ENCODE measurements around the gene CCDC51.

Gene CCDC51

DNA sequence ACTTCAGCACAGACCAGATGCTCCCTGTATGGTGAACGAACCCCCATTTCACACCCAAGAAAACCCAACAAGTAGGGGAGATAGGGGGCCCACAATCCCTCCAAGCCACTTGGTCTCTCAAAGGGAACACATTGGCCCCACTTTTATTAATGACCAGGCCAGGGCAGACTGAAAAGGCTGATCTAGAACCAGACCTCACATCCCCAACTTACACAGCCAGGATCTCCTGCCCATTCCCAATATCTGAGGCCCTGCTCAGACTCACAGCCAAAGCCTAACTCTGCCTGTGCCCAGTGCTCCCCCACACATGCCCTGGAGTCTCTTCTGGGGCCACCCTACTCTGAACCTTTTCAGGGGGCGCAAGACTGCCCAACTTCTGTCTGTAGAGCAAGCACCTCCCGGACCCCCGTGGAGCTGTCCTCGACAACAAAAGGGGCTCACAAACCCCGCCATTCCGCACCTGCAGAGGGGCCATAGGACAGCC, 11.8 kb downstream of the CCDC51 start:
- in situ Hi-C loops (cut with HindIII; ENCODE audit: low pct_unique_long_range_greater_than_20kb, low sequenced_read_pairs): no loop called here
- no peak for TF ChIP-seq JUND (IDR thresholded peaks at IDR 0.05; ENCODE audit: low read depth)

GRCh38 chr3:48427630-48427962, 12.3 kb downstream of the CCDC51 start:
- DNase-seq (ENCODE audit: low read depth in 1 of 2, low spot score in 1 of 2): no peak
- in situ Hi-C loops (cut with HindIII; ENCODE audit: low pct_unique_long_range_greater_than_20kb, low sequenced_read_pairs): no loop called here
- no peak for TF ChIP-seq JUND (IDR thresholded peaks at IDR 0.05; ENCODE audit: low read depth)

More for the DNA sequence above, 11.8 kb downstream of the CCDC51 start:
- DNase-seq (ENCODE audit: low read depth in 1 of 2, low spot score in 1 of 2): no peak

GRCh38 chr3:48426944-48427629, 12.8 kb downstream of the CCDC51 start:
- in situ Hi-C loops (cut with HindIII; ENCODE audit: low pct_unique_long_range_greater_than_20kb, low sequenced_read_pairs): no loop called here
- TF ChIP-seq JUND (IDR thresholded peaks at IDR 0.05; ENCODE audit: low read depth): no peak
- DNase-seq (ENCODE audit: low read depth in 1 of 2, low spot score in 1 of 2): no peak

GRCh38 chr3:48426401-48426909, 13.5 kb downstream of the CCDC51 start:
- no peak for DNase-seq (ENCODE audit: low read depth in 1 of 2, low spot score in 1 of 2)
- in situ Hi-C loops (cut with HindIII; ENCODE audit: low pct_unique_long_range_greater_than_20kb, low sequenced_read_pairs): no loop called here
- TF ChIP-seq JUND (IDR thresholded peaks at IDR 0.05; ENCODE audit: low read depth): no peak

DNA sequence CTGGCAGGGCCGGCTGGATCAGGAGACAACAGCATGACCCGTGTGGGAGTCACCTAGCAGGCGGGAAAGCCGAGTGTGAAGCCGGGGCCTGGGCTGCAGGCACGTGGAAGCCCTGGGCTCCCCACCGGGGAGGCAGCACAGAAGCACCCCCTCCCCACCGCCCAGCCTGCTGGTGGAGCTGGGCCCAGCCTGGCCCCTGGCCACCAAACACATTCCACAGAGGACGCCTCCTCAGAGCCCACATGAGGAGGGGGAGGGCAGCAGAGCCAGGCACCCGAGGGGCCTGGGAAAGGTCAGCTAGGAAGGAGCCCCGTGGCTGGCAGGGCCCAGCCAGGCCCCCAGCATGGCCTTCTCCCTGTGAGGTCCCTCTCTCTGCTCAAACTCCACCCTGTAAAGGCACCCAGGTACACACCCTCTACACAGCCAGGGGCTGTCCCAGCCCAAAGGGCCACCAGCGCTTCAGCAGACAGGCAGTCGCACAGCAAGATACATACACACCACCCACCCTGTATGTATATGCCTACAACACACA, 14.6 kb downstream of the CCDC51 start:
- no peak for TF ChIP-seq JUND (IDR thresholded peaks at IDR 0.05; ENCODE audit: low read depth)
- DNase-seq (ENCODE audit: low read depth in 1 of 2, low spot score in 1 of 2): peak in 1 of 2 experiments; percentile 26
- in situ Hi-C loops (cut with HindIII; ENCODE audit: low pct_unique_long_range_greater_than_20kb, low sequenced_read_pairs): no loop called here

DNA sequence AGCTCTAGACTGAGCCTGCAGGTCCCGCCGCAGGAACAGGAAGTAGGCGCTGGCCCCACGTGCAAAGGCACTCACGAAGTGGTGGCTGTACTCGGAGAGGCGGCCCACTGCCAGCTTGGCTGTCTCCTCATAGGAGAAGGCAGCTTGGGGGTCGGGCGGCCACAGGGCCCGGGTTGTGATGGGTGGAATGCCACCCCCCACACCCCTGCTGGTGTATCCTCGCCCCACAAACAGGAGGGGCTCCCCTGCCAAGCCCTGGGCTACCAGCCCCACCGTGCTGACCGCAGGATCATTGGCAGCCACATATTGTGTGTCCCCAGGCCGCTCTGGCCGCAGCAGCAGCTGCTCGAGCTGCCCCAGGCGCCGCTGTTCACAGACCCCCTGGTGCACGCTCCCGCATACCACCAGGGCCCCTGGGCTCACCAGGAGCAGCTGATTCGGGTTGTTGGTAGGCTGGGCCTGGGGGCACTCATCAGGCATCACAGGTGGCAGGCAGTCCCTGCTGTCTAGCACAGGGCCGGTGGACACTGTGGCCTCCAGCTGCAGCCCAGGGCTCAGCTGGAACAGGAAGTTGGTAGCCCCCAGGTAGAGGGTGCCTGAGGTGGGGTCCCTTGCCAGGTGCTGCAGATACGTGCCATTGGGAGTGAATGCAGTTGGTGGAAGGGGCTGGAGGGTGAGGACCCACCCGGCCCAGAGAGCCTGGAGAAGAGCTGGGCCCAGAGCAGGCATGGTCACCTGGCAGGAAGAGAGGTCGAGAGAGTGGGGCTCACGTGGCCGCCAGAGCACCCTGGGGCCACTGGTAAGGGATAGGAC, 15.8 kb downstream of the CCDC51 start:
- in situ Hi-C loops (cut with HindIII; ENCODE audit: low pct_unique_long_range_greater_than_20kb, low sequenced_read_pairs): no loop called here
- no peak for TF ChIP-seq JUND (IDR thresholded peaks at IDR 0.05; ENCODE audit: low read depth)
- DNase-seq (ENCODE audit: low read depth in 1 of 2, low spot score in 1 of 2): no peak

GRCh38 chr3:48423241-48423882, 16.6 kb downstream of the CCDC51 start:
- in situ Hi-C loops (cut with HindIII; ENCODE audit: low pct_unique_long_range_greater_than_20kb, low sequenced_read_pairs): no loop called here

DNA sequence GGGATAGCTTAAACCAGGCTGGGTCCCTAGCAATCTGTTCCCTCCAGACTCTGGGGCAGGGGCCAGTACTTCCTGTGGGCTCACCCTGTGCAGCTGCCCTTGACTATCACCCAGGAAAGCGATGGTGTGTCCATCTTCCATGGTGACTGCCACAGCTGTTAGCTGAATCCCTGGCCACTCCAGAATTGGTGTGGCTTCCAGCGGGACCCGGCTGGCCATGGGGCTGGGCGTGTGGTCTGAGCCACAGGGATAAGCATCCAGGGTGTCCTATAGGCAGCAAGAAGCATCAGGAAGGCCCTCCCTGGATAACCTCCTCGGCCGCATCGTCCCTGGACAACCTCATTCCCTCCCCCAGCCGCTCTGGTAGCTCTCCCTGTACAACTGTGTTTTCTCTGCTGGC, 17.2 kb downstream of the CCDC51 start:
- TF ChIP-seq JUND (IDR thresholded peaks at IDR 0.05; ENCODE audit: low read depth): no peak
- in situ Hi-C loops (cut with HindIII; ENCODE audit: low pct_unique_long_range_greater_than_20kb, low sequenced_read_pairs): no loop called here
- no peak for DNase-seq (ENCODE audit: low read depth in 1 of 2, low spot score in 1 of 2)

More at GRCh38 chr3:48423241-48423882, 16.6 kb downstream of the CCDC51 start:
- TF ChIP-seq JUND (IDR thresholded peaks at IDR 0.05; ENCODE audit: low read depth): no peak
- DNase-seq (ENCODE audit: low read depth in 1 of 2, low spot score in 1 of 2): no peak

DNA sequence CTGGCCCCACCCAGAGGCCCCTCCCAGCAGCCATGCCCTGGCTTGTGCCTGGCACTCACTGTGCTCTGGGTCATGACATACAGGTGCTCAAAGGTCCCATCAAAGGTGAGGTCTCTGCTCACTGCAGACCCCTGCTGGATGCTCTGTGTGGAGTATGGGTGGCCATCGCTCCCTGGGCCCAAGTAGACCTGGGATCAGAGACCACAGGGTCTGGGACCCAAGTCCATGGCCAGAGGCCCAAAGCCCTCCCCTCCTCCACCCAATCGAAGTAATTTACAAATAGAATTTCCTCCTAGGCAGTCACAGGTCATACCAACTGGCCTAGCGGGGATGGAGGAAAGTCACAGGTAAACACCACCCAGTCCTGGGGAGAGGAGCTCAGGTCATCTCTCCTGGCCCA, 17.6 kb downstream of the CCDC51 start:
- in situ Hi-C loops (cut with HindIII; ENCODE audit: low pct_unique_long_range_greater_than_20kb, low sequenced_read_pairs): no loop called here
- TF ChIP-seq JUND (IDR thresholded peaks at IDR 0.05; ENCODE audit: low read depth): no peak
- DNase-seq (ENCODE audit: low read depth in 1 of 2, low spot score in 1 of 2): no peak

GRCh38 chr3:48420561-48420960, 19.4 kb downstream of the CCDC51 start:
- no peak for TF ChIP-seq JUND (IDR thresholded peaks at IDR 0.05; ENCODE audit: low read depth)
- in situ Hi-C loops (cut with HindIII; ENCODE audit: low pct_unique_long_range_greater_than_20kb, low sequenced_read_pairs): no loop called here
- no peak for DNase-seq (ENCODE audit: low read depth in 1 of 2, low spot score in 1 of 2)

GRCh38 chr3:48419597-48419996, 20.3 kb downstream of the CCDC51 start:
- no peak for DNase-seq (ENCODE audit: low read depth in 1 of 2, low spot score in 1 of 2)
- no peak for TF ChIP-seq JUND (IDR thresholded peaks at IDR 0.05; ENCODE audit: low read depth)
- in situ Hi-C loops (cut with HindIII; ENCODE audit: low pct_unique_long_range_greater_than_20kb, low sequenced_read_pairs): no loop called here

DNA sequence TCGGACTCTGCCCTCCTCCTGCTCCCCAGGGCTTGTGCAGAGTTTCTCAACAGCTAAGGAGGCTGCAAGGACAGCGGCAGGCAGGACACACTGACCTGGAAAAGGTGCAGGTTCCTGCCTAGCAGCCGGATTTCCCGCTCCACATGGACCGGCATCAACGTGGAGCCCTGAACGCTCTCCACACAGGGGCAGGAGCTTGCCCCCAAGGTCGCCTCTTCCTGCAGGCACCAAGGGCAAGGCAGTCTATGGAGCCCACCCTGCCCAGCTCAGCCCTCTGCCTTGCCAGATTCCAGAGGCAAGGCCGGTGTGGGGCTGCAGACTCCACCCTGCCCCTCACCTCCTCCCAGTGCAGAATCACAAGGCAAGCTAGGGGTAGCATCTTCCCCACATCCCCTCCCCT, 20.8 kb downstream of the CCDC51 start:
- DNase-seq (ENCODE audit: low read depth in 1 of 2, low spot score in 1 of 2): no peak
- in situ Hi-C loops (cut with HindIII; ENCODE audit: low pct_unique_long_range_greater_than_20kb, low sequenced_read_pairs): no loop called here
- no peak for TF ChIP-seq JUND (IDR thresholded peaks at IDR 0.05; ENCODE audit: low read depth)
